GM18502 (cell line): ENCODE measurements around the gene NDST1.

Source experiments
- ATAC-seq: cut with Tn5 transposase; IDR thresholded peaks from one replicate; pipeline ENCODE4 v1.9.1; 2021; ENCODE audit warnings: mild to moderate bottlenecking; ENCODE audit not compliant: unreplicated experiment, poor library complexity

Gene NDST1

DNA sequence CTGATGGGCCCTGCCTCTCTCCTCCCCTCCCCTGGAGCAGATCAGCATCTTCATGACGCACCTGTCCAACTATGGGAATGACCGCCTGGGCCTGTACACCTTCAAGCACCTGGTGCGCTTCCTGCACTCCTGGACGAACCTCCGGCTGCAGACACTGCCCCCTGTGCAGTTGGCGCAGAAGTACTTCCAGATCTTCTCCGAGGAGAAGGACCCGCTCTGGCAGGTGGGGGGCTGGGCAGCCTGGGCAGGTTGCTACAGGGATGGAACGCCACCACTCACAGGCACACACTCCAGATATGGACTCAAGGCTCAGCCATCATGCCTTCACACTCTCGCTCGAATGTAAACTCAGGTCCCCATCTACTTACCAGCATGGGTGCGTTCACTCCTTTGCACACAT is 32.1 kb downstream of the NDST1 start:
- no peak for ATAC-seq

- ATAC-seq = no peak
Measured at GRCh38 chr5:150540615-150541396, 32.9 kb downstream of the NDST1 start.

GRCh38 chr5:150541397-150541675 is 33.4 kb downstream of the NDST1 start:
- no peak for ATAC-seq

GRCh38 chr5:150541895-150542294 is 34.0 kb downstream of the NDST1 start:
- ATAC-seq = no peak

- no peak for ATAC-seq
Measured at GRCh38 chr5:150542933-150543445, 35.1 kb downstream of the NDST1 start.

GRCh38 chr5:150544611-150545219 is 36.8 kb downstream of the NDST1 start:
- ATAC-seq = peak; percentile 97

GRCh38 chr5:150545246-150545645 is 37.3 kb downstream of the NDST1 start:
- no peak for ATAC-seq

DNA sequence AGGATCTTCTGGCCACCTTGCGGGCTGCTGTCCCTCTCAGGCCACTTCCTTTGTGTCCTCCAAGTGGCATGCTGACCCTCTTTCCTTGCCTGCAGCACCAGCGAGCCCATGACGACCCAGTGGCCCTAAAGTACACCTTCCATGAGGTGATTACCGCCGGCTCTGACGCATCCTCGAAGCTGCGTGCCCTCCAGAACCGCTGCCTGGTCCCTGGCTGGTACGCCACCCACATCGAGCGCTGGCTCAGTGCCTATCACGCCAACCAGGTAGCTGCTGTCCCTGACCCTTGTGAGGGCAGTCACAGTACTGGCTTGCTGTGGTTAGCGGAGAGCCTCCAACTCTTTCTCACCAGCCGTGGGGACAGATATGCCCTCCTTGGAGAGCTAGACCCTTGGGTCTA is 40.2 kb downstream of the NDST1 start:
- no peak for ATAC-seq

GRCh38 chr5:150549735-150550134 is 41.8 kb downstream of the NDST1 start:
- no peak for ATAC-seq

- ATAC-seq = no peak
Measured at GRCh38 chr5:150550286-150550685, 42.4 kb downstream of the NDST1 start.

GRCh38 chr5:150551066-150551465 is 43.1 kb downstream of the NDST1 start:
- no peak for ATAC-seq

DNA sequence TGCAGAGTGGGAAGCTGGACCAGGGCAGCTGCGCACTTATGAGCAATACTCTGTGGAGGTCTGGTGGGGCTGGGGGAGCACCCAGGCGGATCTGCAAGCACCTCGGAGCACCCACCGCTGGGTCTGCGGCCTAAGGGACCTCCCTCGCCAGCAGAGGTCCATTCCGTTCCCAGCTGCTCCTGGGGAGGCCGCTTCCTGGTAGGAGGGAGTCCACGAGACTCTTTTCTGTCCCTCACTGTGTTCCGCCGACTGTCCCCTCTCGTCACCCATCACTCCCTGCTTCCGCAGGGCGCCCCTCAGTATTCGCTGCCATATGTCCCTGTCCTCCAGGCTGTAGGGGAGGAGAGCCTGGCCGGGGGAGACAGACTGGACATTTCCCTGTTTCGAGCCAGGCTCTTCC is 45.5 kb downstream of the NDST1 start:
- ATAC-seq = no peak

DNA sequence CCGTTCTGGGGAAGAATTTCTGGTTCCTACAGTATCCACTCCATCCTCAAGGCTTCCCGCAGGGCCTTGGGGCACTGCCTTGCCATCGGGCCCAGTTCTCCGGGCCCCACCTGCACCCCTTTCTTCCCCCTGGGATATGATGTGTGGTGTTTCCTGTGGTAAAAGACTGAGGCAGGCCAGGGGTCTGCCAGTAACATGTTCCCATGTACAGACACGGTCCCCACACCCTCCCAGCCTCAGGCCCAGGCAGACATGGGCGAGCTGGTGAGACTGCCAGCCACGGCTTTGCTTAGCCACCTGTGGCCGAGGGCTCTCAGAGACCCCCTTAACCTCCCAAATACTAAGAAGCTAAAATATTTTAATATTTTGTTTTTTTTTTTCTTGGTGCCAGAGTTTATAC is 46.0 kb downstream of the NDST1 start:
- no peak for ATAC-seq

DNA sequence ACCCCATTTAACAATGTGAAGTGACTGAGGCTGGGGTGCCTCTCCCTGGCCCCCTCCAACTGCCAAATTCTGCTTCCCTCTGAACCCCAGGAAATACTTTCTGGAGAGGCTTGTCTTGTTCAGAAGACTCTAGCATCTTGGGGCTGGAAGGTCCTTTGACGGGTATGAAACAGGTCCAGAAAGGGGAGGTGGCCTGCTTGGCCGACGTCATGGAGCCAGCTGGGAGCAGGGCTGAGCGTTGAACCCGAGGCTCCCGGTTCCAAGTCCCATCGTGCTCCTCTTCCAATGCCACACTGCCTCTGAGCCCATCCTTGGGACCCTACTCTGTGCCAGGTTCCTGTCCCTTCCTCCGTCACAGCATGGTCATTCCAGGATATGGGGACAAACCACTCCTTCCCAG is 46.9 kb downstream of the NDST1 start:
- ATAC-seq = no peak

DNA sequence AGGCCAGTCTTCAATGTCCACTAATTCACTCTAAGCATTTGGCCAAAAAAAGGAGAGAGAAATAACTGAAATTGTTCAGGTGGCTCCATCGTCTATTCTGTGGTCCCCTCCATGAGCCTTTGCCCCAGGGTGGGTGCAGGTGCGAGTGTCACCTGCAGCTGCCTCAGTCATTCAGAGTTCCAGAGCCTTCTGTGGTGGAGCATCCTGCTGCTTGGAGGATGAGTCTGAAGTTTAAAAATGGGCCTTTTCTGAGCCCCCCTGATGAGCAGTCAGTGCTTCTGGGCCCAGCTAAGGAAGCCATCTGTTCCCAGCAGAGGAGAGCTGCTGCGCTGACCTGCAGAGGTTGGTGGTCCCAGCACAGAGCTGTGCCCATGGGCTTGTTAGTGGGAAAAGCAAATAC is 48.2 kb downstream of the NDST1 start:
- ATAC-seq = no peak

DNA sequence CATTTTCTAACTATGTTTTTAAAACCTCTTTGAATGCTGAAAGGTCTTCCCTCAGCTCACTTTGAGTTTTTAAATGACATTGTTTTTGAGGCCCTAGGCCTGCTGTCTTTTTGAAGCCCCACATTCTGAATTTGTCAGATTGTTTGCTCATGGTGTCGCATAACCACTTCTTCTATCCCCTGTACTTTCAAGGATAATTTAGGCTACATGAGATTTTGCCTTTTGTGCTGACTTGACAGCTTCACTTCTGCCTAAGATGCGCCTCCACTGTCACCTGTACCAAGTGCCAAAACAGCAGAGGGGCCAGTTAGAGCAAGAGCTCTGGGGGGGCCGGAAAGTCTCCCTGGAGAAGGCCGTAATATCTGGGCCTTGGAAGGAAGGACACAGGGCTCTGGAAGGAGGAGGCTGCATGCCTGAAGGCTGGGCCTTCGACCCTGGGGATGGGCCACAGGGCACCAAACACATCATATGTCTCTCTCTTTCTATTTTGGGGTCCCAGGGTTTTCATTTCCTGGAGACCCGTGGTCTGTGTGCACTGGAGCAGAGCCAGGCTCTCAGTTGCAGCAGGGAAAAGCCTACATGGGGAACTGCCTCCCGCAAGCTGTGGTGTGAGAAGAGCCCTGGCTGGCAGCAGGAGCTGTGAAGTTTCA is 49.1 kb downstream of the NDST1 start:
- peak; percentile 31 for ATAC-seq

GRCh38 chr5:150557509-150557872 is 49.6 kb downstream of the NDST1 start:
- ATAC-seq = peak; percentile 4

DNA sequence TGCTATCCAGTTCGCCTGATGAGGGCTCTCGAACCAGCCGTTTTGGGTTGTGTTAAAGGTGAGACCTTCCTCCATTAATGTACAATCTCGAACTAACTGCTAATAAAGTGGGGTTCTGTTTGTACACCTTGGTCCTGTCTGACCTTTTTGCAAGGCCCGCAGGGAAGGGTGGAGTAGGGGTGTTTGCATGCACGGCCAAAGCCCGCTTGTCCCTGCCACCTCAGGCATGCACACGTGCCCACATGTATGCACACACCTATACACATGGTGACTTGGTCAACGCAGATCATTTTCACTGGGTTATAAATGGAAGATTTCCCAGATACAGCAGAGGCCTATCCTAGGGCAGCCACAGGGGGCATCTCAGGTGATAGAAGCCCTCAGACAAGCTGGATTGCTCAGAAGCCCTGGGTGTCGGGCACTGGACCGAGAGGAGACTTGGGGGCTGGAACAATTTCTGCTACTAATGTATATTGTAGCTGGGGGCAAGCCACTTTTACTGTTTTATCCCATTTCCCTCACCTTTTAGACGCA is 50.2 kb downstream of the NDST1 start:
- no peak for ATAC-seq

- ATAC-seq = no peak
Measured at GRCh38 chr5:150559088-150559487, 51.2 kb downstream of the NDST1 start.

- ATAC-seq = no peak
Measured at GRCh38 chr5:150559701-150560100, 51.8 kb downstream of the NDST1 start.

GRCh38 chr5:150560401-150561191 is 52.7 kb downstream of the NDST1 start:
- ATAC-seq = peak; percentile 76
